CD8-positive, alpha-beta memory T cell (primary cell): ENCODE results near the gene ZNF618. TPM values are rescaled to one million over a fixed set of nuclear protein-coding genes. Genes with fewer than 3 reads are reported as not detected.

Experiments used
- CTCF ChIA-PET: fragments of 350-600 bp; sonication (Branson Sonifier 250); formaldehyde crosslinking; loops from one replicate; lab custom pipeline; 2021; ENCODE audit warnings: antibody characterized with exemption; lab: Charles Lee
- POLR2A ChIA-PET: fragments of 350-600 bp; sonication (Branson Sonifier 250); formaldehyde crosslinking; loops from one replicate; lab custom pipeline; 2021; ENCODE audit warnings: antibody characterized with exemption; lab: Charles Lee
- DNase-seq, 5 donors: peaks; one replicate each; pipeline versions ENCODE4 v3.0.0 to v3.0.0-alpha.2; 2020 to 2022; ENCODE audit warnings: mixed read lengths in 1 of 5
- H3K27ac ChIP-seq: one replicate; pipeline ENCODE4 v1.7.0; 2013; ENCODE audit warnings: low read depth, mild to moderate bottlenecking, low read length, moderate library complexity
- H3K27me3 ChIP-seq: 2 replicates; pipeline ENCODE4 v1.7.0; 2013; ENCODE audit warnings: low read length, mild to moderate bottlenecking; ENCODE audit not compliant: insufficient read depth, poor library complexity, severe bottlenecking
- H3K36me3 ChIP-seq: 2 replicates; pipeline ENCODE4 v1.7.0; 2013; ENCODE audit warnings: mild to moderate bottlenecking, low read length, moderate library complexity; ENCODE audit not compliant: insufficient read depth
- H3K4me1 ChIP-seq: 2 replicates; pipeline ENCODE4 v1.7.0; 2013; ENCODE audit warnings: mild to moderate bottlenecking, low read length, moderate library complexity; ENCODE audit not compliant: insufficient read depth
- H3K4me3 ChIP-seq: 2 replicates; pipeline ENCODE4 v1.7.0; 2013; ENCODE audit warnings: mild to moderate bottlenecking, low read length
- H3K9me3 ChIP-seq: 2 replicates; pipeline ENCODE4 v1.7.0; 2013; ENCODE audit warnings: mild to moderate bottlenecking, low read length
- H3K27ac Mint-ChIP-seq, 8 donors: one replicate each; pipeline ENCODE4 v1.8.0; 2020 to 2021; ENCODE audit warnings: mixed read lengths in 8 of 8, mild to moderate bottlenecking in 6 of 8, inconsistent platforms in 3 of 8, moderate library complexity in 3 of 8
- H3K27me3 Mint-ChIP-seq, 2 donors: one replicate each; pipeline ENCODE4 v1.8.0; 2020 to 2021; ENCODE audit warnings: mixed read lengths in 2 of 2, mild to moderate bottlenecking in 1 of 2, moderate library complexity in 1 of 2
- H3K36me3 Mint-ChIP-seq, 3 donors: one replicate each; pipeline ENCODE4 v1.8.0; 2020 to 2021; ENCODE audit warnings: mixed read lengths in 3 of 3, inconsistent platforms in 1 of 3, mild to moderate bottlenecking in 1 of 3
- H3K4me1 Mint-ChIP-seq, 3 donors: one replicate each; pipeline ENCODE4 v1.8.0; 2020 to 2021; ENCODE audit warnings: mixed read lengths in 3 of 3, inconsistent platforms in 1 of 3, mild to moderate bottlenecking in 1 of 3
- H3K4me3 Mint-ChIP-seq, 7 donors: one replicate each; pipeline ENCODE4 v1.8.0; 2020 to 2021; ENCODE audit warnings: mixed read lengths in 7 of 7, mild to moderate bottlenecking in 6 of 7, moderate library complexity in 4 of 7, inconsistent platforms in 2 of 7
- H3K9me3 Mint-ChIP-seq, 5 donors: one replicate each; pipeline ENCODE4 v1.8.0; 2020 to 2022; ENCODE audit warnings: mixed read lengths in 5 of 5, mild to moderate bottlenecking in 3 of 5, moderate library complexity in 2 of 5, inconsistent platforms in 1 of 5
- polyA plus RNA-seq: library from polyadenylated mRNA; unstranded; fragments of 300-500 nt; fragmentation: Illumina TruSeq; gene quantifications from one replicate; pipeline ENCODE4 v1.2.3, GENCODE V29; 2021
- total RNA-seq, 2 experiments: library from RNA; stranded (reverse); gene quantifications; one replicate each; pipeline ENCODE4 v1.2.3, GENCODE V29; 2021

Gene ZNF618
- total and polyA plus RNA-seq, 3 experiments from 2014 or later, result 0.55 to 1.2 (median 0.57) TPM

DNA sequence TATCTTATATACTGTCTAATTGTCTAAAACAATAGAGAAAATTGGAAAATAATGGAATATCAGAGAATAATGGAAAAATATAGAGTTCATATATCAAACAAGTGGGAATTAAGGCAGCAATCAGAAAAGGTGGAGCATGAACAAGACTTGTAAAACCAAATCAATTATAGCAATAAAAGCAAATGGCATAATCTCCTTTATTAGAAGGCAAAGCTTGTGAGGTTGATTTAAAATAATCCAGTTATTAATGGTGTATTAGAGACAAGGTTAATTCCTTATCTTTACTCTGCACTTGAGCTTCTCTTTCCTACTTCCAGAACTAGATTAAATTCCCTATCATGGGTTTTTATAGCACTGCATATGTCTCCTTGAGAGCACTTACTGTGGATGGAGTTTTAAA is 137.9 kb downstream of the ZNF618 start:
- Mint-ChIP-seq H3K9me3 (peaks cover 0 to 11% (median 2%) of the 10 kb centered on the region in 5 donors), H3K27ac (no peak overlapping the region), H3K36me3 (peaks cover 1 to 5% (median 3%) of the 10 kb centered on the region in 3 donors), H3K4me1 (no peaks in the 10 kb centered on the region), H3K4me3 (no peak overlapping the region), H3K27me3 (peaks cover 4 to 5% of the 10 kb centered on the region in 2 donors)
- DNase-seq, result no peak
- H3K36me3 ChIP-seq, result no peaks in the 10 kb centered on the region
- H3K9me3 ChIP-seq, result no peaks in the 10 kb centered on the region
- CTCF ChIA-PET, result interaction anchor here (1.0 kb wide), 1 partner anchor 68 kb away, joined by 3 read pairs; no protein-coding TSS in a partner anchor
- H3K27ac ChIP-seq, result no peak overlapping the region
- no peak overlapping the region for H3K4me3 ChIP-seq
- H3K27me3 ChIP-seq, result no peaks in the 10 kb centered on the region
- POLR2A ChIA-PET, result no interaction called here
- H3K4me1 ChIP-seq, result no peaks in the 10 kb centered on the region

- H3K36me3 ChIP-seq, result no peaks in the 10 kb centered on the region
- H3K9me3 Mint-ChIP-seq, result peaks cover 0 to 11% (median 2%) of the 10 kb centered on the region in 5 donors
- no peak overlapping the region for H3K4me3 Mint-ChIP-seq
- H3K36me3 Mint-ChIP-seq, result peaks cover 1 to 5% (median 3%) of the 10 kb centered on the region in 3 donors
- no peak overlapping the region for H3K27ac ChIP-seq
- ChIA-PET POLR2A (no interaction called here), CTCF (no interaction called here)
- H3K27ac Mint-ChIP-seq, result no peak overlapping the region
- H3K4me3 ChIP-seq, result no peak overlapping the region
- H3K27me3 ChIP-seq, result no peaks in the 10 kb centered on the region
- DNase-seq, result no peak
- H3K27me3 Mint-ChIP-seq, result peaks cover 0 to 4% of the 10 kb centered on the region in 2 donors
- H3K4me1 ChIP-seq, result no peaks in the 10 kb centered on the region
- H3K4me1 Mint-ChIP-seq, result no peaks in the 10 kb centered on the region
- no peaks in the 10 kb centered on the region for H3K9me3 ChIP-seq
Observed at GRCh38 chr9:114015607-114016006, 139.5 kb downstream of the ZNF618 start.

DNA sequence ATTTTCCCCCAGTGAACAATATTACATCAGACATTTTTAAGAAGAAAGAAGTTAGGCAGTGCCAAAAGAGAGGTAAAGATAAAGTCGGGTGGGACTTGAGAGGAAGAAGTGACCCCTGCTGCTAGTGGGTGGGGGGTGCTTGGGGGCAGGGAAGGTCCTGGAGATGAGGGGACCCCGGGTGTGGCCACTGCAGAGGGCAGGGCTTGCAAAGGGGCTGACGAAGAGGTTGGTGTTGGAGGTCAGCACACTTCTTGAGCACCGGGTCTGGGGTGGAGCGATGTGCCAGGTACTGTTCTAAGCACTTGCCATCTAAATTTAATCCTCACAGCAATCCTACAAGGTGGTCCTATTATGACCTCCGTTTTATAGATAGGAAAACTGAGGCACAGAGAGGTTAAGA is 140.0 kb downstream of the ZNF618 start:
- Histone ChIP-seq H3K4me3 (no peak overlapping the region), H3K36me3 (no peaks in the 10 kb centered on the region), H3K27me3 (no peaks in the 10 kb centered on the region), H3K9me3 (no peaks in the 10 kb centered on the region), H3K4me1 (no peaks in the 10 kb centered on the region), H3K27ac (no peak overlapping the region)
- CTCF ChIA-PET, result no interaction called here
- Mint-ChIP-seq H3K27ac (peak overlapping the region in 1 of 8 donors; percentile 43), H3K36me3 (peaks cover 1 to 5% (median 3%) of the 10 kb centered on the region in 3 donors), H3K4me1 (no peaks in the 10 kb centered on the region), H3K27me3 (peaks cover 0 to 4% of the 10 kb centered on the region in 2 donors), H3K9me3 (peaks cover 0 to 11% (median 0%) of the 10 kb centered on the region in 5 donors), H3K4me3 (no peak overlapping the region)
- DNase-seq, result no peak
- POLR2A ChIA-PET, result no interaction called here

DNA sequence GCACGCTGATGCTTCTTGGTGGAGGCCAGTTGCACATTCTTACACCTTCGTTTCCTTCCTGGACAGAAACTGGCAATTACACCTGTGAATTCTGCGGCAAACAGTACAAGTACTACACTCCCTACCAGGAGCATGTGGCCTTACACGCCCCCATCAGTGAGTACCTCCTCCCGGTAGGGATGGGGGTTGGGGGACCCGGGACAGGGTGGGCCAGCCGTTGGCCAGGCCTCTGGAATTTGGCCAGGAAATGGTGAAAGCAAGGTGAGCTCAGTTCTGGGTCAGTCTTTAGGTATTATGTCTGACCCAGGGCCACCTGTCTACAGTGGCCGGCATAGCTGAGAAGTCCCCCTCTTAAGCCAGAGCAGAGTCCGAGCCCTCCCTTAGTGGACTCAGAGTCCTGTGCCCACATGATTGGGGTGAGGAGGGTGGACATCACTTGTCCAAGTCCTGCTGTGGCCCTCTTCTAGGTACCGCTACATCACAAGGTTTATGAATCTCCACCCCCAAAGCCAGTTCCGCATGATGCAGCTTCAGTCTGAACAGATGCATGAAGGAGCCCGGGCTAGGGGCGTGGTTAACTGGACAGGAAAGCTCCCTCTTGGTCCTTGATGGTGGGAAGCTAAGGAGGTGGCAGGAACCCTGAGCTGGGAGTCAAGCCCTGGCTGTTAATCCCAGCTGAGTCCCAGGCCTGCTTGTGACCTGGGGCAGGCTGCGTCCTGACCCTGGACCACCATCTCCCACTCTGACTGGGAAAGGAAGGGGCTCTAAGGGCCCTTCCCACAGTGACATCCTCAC is 140.7 kb downstream of the ZNF618 start:
- no peak overlapping the region for H3K27ac ChIP-seq
- no peak for DNase-seq
- H3K36me3 ChIP-seq, result no peaks in the 10 kb centered on the region
- POLR2A ChIA-PET, result no interaction called here
- Mint-ChIP-seq H3K9me3 (peaks cover 0 to 12% (median under 1%) of the 10 kb centered on the region in 5 donors), H3K4me1 (no peaks in the 10 kb centered on the region), H3K36me3 (peaks cover 1 to 5% (median 3%) of the 10 kb centered on the region in 3 donors), H3K4me3 (no peak overlapping the region), H3K27ac (no peak overlapping the region), H3K27me3 (peaks cover 0 to 2% of the 10 kb centered on the region in 2 donors)
- no peaks in the 10 kb centered on the region for H3K4me1 ChIP-seq
- no peak overlapping the region for H3K4me3 ChIP-seq
- H3K27me3 ChIP-seq, result no peaks in the 10 kb centered on the region
- H3K9me3 ChIP-seq, result no peaks in the 10 kb centered on the region
- CTCF ChIA-PET, result no interaction called here

GRCh38 chr9:114017741-114018715 is 141.9 kb downstream of the ZNF618 start:
- Histone ChIP-seq H3K4me3 (no peak overlapping the region), H3K4me1 (no peaks in the 10 kb centered on the region), H3K9me3 (no peaks in the 10 kb centered on the region), H3K36me3 (no peaks in the 10 kb centered on the region), H3K27ac (no peak overlapping the region), H3K27me3 (no peaks in the 10 kb centered on the region)
- Mint-ChIP-seq H3K27ac (no peak overlapping the region), H3K27me3 (peaks cover 0 to 2% of the 10 kb centered on the region in 2 donors), H3K4me3 (no peak overlapping the region), H3K36me3 (peaks cover 3 to 6% (median 5%) of the 10 kb centered on the region in 3 donors), H3K4me1 (no peaks in the 10 kb centered on the region), H3K9me3 (peaks cover 5 to 20% (median 10%) of the 10 kb centered on the region in 5 donors)
- no peak for DNase-seq
- ChIA-PET POLR2A (no interaction called here), CTCF (no interaction called here)

GRCh38 chr9:114021578-114021977 is 145.5 kb downstream of the ZNF618 start:
- CTCF ChIA-PET, result no interaction called here
- Histone ChIP-seq H3K27me3 (no peaks in the 10 kb centered on the region), H3K27ac (no peak overlapping the region), H3K4me1 (no peaks in the 10 kb centered on the region), H3K9me3 (no peaks in the 10 kb centered on the region), H3K36me3 (no peaks in the 10 kb centered on the region), H3K4me3 (no peak overlapping the region)
- POLR2A ChIA-PET, result no interaction called here
- Mint-ChIP-seq H3K27ac (no peak overlapping the region), H3K27me3 (peaks cover 3 to 4% of the 10 kb centered on the region in 2 donors), H3K9me3 (peaks cover 21 to 33% (median 30%) of the 10 kb centered on the region in 5 donors), H3K4me1 (no peaks in the 10 kb centered on the region), H3K4me3 (no peak overlapping the region), H3K36me3 (peaks cover 0 to 8% (median 3%) of the 10 kb centered on the region in 3 donors)
- DNase-seq, result no peak

DNA sequence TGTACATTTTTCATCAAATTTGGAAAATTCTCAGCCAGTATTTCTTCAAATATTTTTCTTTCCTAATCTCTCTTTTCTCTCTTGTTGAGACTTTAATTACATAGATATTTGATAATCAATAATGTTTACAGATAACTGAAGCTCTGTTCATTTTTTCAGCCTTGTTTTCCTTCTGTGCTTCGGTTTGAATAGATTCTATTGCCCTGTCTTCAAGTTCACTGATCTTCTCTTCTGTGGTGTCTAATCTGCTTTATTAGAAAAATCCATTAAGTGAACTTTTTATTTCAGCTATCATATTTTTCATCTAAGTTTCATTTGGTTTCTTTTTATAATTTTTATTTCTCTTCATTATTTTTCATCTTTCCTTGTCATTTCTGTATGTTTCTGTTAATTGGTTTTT is 147.9 kb downstream of the ZNF618 start:
- Histone ChIP-seq H3K4me1 (no peaks in the 10 kb centered on the region), H3K4me3 (no peak overlapping the region), H3K27ac (no peak overlapping the region), H3K27me3 (no peaks in the 10 kb centered on the region), H3K9me3 (no peaks in the 10 kb centered on the region), H3K36me3 (no peaks in the 10 kb centered on the region)
- H3K4me3 Mint-ChIP-seq, result no peak overlapping the region
- peaks cover 21 to 33% (median 30%) of the 10 kb centered on the region in 5 donors for H3K9me3 Mint-ChIP-seq
- peaks cover 3 to 4% of the 10 kb centered on the region in 2 donors for H3K27me3 Mint-ChIP-seq
- H3K27ac Mint-ChIP-seq, result no peak overlapping the region
- H3K36me3 Mint-ChIP-seq, result peaks cover 0 to 8% (median 3%) of the 10 kb centered on the region in 3 donors
- DNase-seq, result no peak
- ChIA-PET CTCF (no interaction called here), POLR2A (no interaction called here)
- H3K4me1 Mint-ChIP-seq, result no peaks in the 10 kb centered on the region
